HepG2 (cell line): ENCODE measurements around the gene NET1. TPM values are rescaled to one million over a fixed set of nuclear protein-coding genes. Genes with fewer than 3 reads are reported as not detected.

Source experiments
- ATM ChIP-seq: fragments of 450-650 bp; IDR thresholded peaks from 2 replicates; pipeline ENCODE4 v1.7.1; 2017; ENCODE audit warnings: mild to moderate bottlenecking, borderline replicate concordance
- CHCHD3 ChIP-seq: sonication (generic); formaldehyde crosslinking; IDR thresholded peaks from 2 replicates; pipeline ENCODE4 v1.8.0; 2022; ENCODE audit warnings: mild to moderate bottlenecking, missing genetic modification reagents, moderate library complexity
- CHD4 ChIP-seq: fragments of 200-600 bp; sonication (generic); IDR thresholded peaks from 2 replicates; pipeline ENCODE4 v1.7.0; 2017; ENCODE audit warnings: mild to moderate bottlenecking, low read length, borderline replicate concordance
- EP300 ChIP-seq, 3 experiments: sonication (generic) in 1 of 3; formaldehyde crosslinking in 1 of 3; IDR thresholded peaks; 2 replicates each; pipeline versions ENCODE4 v1.5.1 to v1.6.1; 2011 to 2020; ENCODE audit warnings: low read depth in 2 of 3, low read length in 2 of 3, borderline replicate concordance in 1 of 3, improper control_type of control experiment in 1 of 3, mild to moderate bottlenecking in 1 of 3, missing genetic modification reagents in 1 of 3, moderate library complexity in 1 of 3
- ETS1 ChIP-seq: sonication (generic); formaldehyde crosslinking; IDR thresholded peaks from 2 replicates; pipeline ENCODE4 v1.4.0; 2020; ENCODE audit warnings: missing genetic modification reagents
- ETV5 ChIP-seq: IDR thresholded peaks from 2 replicates; pipeline ENCODE4 v1.6.1; 2018; ENCODE audit warnings: missing biosample characterization, missing genetic modification reagents, inconsistent platforms, borderline replicate concordance
- FOXJ3 ChIP-seq: sonication (generic); formaldehyde crosslinking; IDR thresholded peaks from 2 replicates; pipeline ENCODE4 v1.4.0; 2020; ENCODE audit warnings: missing genetic modification reagents, mild to moderate bottlenecking, borderline replicate concordance
- HIC2 ChIP-seq: sonication (generic); formaldehyde crosslinking; IDR thresholded peaks from 2 replicates; pipeline ENCODE4 v1.9.0; 2022; ENCODE audit warnings: low read depth, missing genetic modification reagents
- NCOA2 ChIP-seq: sonication (generic); formaldehyde crosslinking; IDR thresholded peaks from 2 replicates; pipeline ENCODE4 v1.8.0; 2022; ENCODE audit warnings: inconsistent platforms
- NFIC ChIP-seq: IDR thresholded peaks from 2 replicates; pipeline ENCODE4 v1.6.1; 2012; ENCODE audit warnings: mild to moderate bottlenecking, low read length, inconsistent platforms
- PBX2 ChIP-seq: IDR thresholded peaks from 2 replicates; pipeline ENCODE4 v1.6.1; 2016; ENCODE audit warnings: control low read depth
- SP140L ChIP-seq: sonication (generic); formaldehyde crosslinking; IDR thresholded peaks from 2 replicates; pipeline ENCODE4 v1.4.0; 2020; ENCODE audit warnings: missing genetic modification reagents, borderline replicate concordance
- SSRP1 ChIP-seq: IDR thresholded peaks from 2 replicates; pipeline ENCODE4 v1.6.1; 2016; ENCODE audit warnings: control low read depth
- STAG1 ChIP-seq: sonication (generic); formaldehyde crosslinking; IDR thresholded peaks from 2 replicates; pipeline ENCODE4 v1.4.0; 2020; ENCODE audit warnings: missing genetic modification reagents
- ZBTB20 ChIP-seq: sonication (generic); formaldehyde crosslinking; IDR thresholded peaks from 2 replicates; pipeline ENCODE4 v1.8.1; 2023; ENCODE audit warnings: missing genetic modification reagents, low read depth, mild to moderate bottlenecking, borderline replicate concordance
- ZNF18 ChIP-seq: sonication (generic); formaldehyde crosslinking; IDR thresholded peaks from 2 replicates; pipeline ENCODE4 v1.8.0; 2022; ENCODE audit warnings: mild to moderate bottlenecking, missing genetic modification reagents; ENCODE audit not compliant: insufficient replicate concordance
- ZNF180 ChIP-seq: sonication (generic); formaldehyde crosslinking; IDR thresholded peaks from 2 replicates; pipeline ENCODE4 v1.4.0; 2020; ENCODE audit warnings: low read depth, missing genetic modification reagents, borderline replicate concordance
- ZNF253 ChIP-seq: sonication (generic); formaldehyde crosslinking; IDR thresholded peaks from 2 replicates; pipeline ENCODE4 v1.8.0; 2022; ENCODE audit warnings: mild to moderate bottlenecking, missing genetic modification reagents, borderline replicate concordance
- ZNF382 ChIP-seq: sonication (generic); formaldehyde crosslinking; IDR thresholded peaks from 2 replicates; pipeline ENCODE4 v1.5.0; 2020; ENCODE audit warnings: missing genetic modification reagents, mild to moderate bottlenecking, borderline replicate concordance
- ZNF496 ChIP-seq: sonication (generic); formaldehyde crosslinking; IDR thresholded peaks from 2 replicates; pipeline ENCODE4 v1.8.1; 2023; ENCODE audit warnings: mild to moderate bottlenecking, moderate library complexity, missing genetic modification reagents; ENCODE audit not compliant: insufficient replicate concordance
- ZNF710 ChIP-seq: sonication (generic); formaldehyde crosslinking; IDR thresholded peaks from 2 replicates; pipeline ENCODE4 v1.5.0; 2020; ENCODE audit warnings: mild to moderate bottlenecking, missing genetic modification reagents, borderline replicate concordance
- ZSCAN12 ChIP-seq: sonication (generic); formaldehyde crosslinking; IDR thresholded peaks from 2 replicates; pipeline ENCODE4 v1.9.0; 2021; ENCODE audit warnings: mild to moderate bottlenecking, missing genetic modification reagents
- polyA plus RNA-seq, 8 experiments: library from polyadenylated mRNA; depleted of rRNA in 3 of 8; stranded (reverse) in 7 of 8; unstranded in 1 of 8; fragments of >200 nt; fragmentation: Illumina TruSeq in 4 of 8; extraction: Trizol in 4 of 8; gene quantifications; 2 replicates each; pipeline versions ENCODE4 v1.2.1 to v1.2.3, GENCODE V29; 2011 to 2016; ENCODE audit warnings: low read depth in 4 of 8, missing spikeins in 1 of 8, mixed read lengths in 1 of 8; ENCODE audit not compliant: insufficient read depth in 1 of 8
- total RNA-seq, 5 experiments: library from RNA; depleted of rRNA; stranded (reverse); fragments of >200 nt; fragmentation: Illumina TruSeq; extraction: Trizol; gene quantifications; 2 replicates each; pipeline ENCODE4 v1.2.3, GENCODE V29; 2016; ENCODE audit warnings: low read depth in 1 of 5

The NET1 gene
- total and polyA plus RNA-seq, 2 of the 13 experiments (the other 11 are each of a cell fraction or from before 2014, with no cell fraction given): 48.1 to 65.8 TPM

GRCh38 chr10:5448333-5449001 is 36.1 kb downstream of the NET1 start (continued):
- TF ChIP-seq ETS1 (CRISPR knock-in tag): no peak
- TF ChIP-seq NFIC: no peak
- no peak for TF ChIP-seq CHD4
- TF ChIP-seq ZSCAN12: no peak
- TF ChIP-seq ZBTB20 (CRISPR knock-in tag): peak; percentile 75; the same call in 1 of the 2 replicates
- no peak for TF ChIP-seq ZNF18 (CRISPR knock-in tag)
- no peak for TF ChIP-seq HIC2 (CRISPR knock-in tag)
- TF ChIP-seq STAG1: 0 out of 2 replicates have a peak, but pooled peaks have one; percentile 2
- TF ChIP-seq ZNF496: no peak
- TF ChIP-seq CHCHD3 (CRISPR knock-in tag): no peak
- TF ChIP-seq SSRP1 (CRISPR knock-in tag): no peak
- TF ChIP-seq FOXJ3: no peak
- TF ChIP-seq ZNF710 (CRISPR knock-in tag): no peak
- no peak for TF ChIP-seq PBX2
- TF ChIP-seq NCOA2 (CRISPR knock-in tag): no peak
- no peak for TF ChIP-seq SP140L (CRISPR knock-in tag)
- no peak for TF ChIP-seq ZNF382 (CRISPR knock-in tag)
- TF ChIP-seq ETV5: no peak
- TF ChIP-seq EP300 (IDR thresholded peaks at IDR 0.05; ENCODE audit: low read depth in 2 of 2, low read length in 2 of 2): no peak
- TF ChIP-seq EP300 (CRISPR knock-in tag; IDR thresholded peaks at IDR 0.05; ENCODE audit: borderline replicate concordance): no peak
- no peak for TF ChIP-seq ZNF180 (CRISPR knock-in tag)
- no peak for TF ChIP-seq ATM
- TF ChIP-seq ZNF253: no peak
